ENCODE measurements around the gene OPCML. TPM values are rescaled to one million over a fixed set of nuclear protein-coding genes. Genes with fewer than 3 reads are reported as not detected.

The OPCML gene
- total RNA-seq, 4 donors from 2014 or later, result not detected

DNA sequence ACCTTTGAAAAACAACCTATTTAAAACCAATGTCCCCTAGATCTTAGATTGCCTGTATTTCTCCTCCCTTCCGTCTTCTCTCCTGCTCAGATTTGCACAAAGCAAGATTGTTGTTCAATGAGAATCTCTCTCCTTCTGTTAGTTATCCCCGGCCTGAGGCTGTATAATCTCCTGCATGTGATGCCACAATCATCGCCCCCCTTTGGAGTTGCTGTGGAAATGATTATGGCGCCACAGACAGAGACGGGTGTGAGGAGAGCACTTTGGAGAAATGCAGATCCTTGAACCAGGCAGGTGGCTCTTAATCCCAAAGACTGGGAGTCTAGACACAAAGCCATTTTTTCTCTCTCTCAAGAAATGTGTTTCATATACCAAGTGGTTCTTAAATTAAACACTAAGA, 941.3 kb downstream of the OPCML start:
- H3K36me3 ChIP-seq, result no peaks in the 10 kb centered on the region
- no peaks in the 10 kb centered on the region for H3K4me1 ChIP-seq
- H3K4me3 ChIP-seq, result no peak overlapping the region
- TF ChIP-seq, protein P1, sequence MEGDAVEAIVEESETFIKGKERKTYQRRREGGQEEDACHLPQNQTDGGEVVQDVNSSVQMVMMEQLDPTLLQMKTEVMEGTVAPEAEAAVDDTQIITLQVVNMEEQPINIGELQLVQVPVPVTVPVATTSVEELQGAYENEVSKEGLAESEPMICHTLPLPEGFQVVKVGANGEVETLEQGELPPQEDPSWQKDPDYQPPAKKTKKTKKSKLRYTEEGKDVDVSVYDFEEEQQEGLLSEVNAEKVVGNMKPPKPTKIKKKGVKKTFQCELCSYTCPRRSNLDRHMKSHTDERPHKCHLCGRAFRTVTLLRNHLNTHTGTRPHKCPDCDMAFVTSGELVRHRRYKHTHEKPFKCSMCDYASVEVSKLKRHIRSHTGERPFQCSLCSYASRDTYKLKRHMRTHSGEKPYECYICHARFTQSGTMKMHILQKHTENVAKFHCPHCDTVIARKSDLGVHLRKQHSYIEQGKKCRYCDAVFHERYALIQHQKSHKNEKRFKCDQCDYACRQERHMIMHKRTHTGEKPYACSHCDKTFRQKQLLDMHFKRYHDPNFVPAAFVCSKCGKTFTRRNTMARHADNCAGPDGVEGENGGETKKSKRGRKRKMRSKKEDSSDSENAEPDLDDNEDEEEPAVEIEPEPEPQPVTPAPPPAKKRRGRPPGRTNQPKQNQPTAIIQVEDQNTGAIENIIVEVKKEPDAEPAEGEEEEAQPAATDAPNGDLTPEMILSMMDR (IDR thresholded peaks at IDR 0.05), result no peak
- TF ChIP-seq POLR2A (IDR thresholded peaks at IDR 0.05), result no peak
- TF ChIP-seq EP300 (IDR thresholded peaks at IDR 0.05; ENCODE audit: low read depth), result no peak
- no peak for TF ChIP-seq POLR2AphosphoS5 (IDR thresholded peaks at IDR 0.05)
- DNase-seq, result no peak
- no peaks in the 10 kb centered on the region for H3K27me3 ChIP-seq
- H3K27ac ChIP-seq, result no peak overlapping the region
- in situ Hi-C loops (cut with MboI; ENCODE audit: low pct_ligation_motif_present in 1 of 4, low pct_unique_long_range_greater_than_20kb in 1 of 4, low sequenced_read_pairs in 3 of 4), result no loop called here
- 85% methylated on average over 5 of the region's 5 CpGs for WGBS, 2 donors (ENCODE audit: low coverage in 1 of 2)
- no peaks in the 10 kb centered on the region for H3K9me3 ChIP-seq
- intact Hi-C loops (cut with DNase I; ENCODE audit: low total_unique reads), result no loop called here

DNA sequence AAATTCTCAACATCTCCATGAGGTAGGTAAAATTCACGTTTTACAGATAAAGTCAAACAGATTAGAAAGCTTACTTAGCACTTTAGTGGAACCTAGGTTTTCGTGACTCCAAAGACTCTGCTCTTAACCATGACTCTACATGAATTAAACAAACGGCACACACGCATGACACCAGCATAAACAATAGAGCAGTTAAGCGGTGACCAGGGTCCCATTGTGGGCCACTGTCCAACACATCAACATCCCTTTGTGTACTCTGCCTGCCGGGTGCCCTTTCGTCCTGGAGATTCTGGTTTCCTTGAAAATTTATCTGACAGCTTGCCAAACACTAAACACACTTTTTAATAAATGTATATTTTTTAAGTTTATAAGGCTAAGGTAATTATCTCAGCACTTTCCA, 941.7 kb downstream of the OPCML start:
- no peak for DNase-seq
- Histone ChIP-seq H3K9me3 (no peaks in the 10 kb centered on the region), H3K36me3 (no peaks in the 10 kb centered on the region), H3K4me3 (no peak overlapping the region), H3K4me1 (no peaks in the 10 kb centered on the region), H3K27me3 (no peaks in the 10 kb centered on the region), H3K27ac (no peak overlapping the region)
- intact Hi-C loops (cut with DNase I; ENCODE audit: low total_unique reads), result no loop called here
- TF ChIP-seq POLR2AphosphoS5 (IDR thresholded peaks at IDR 0.05), result no peak
- whole genome bisulfite sequencing, 2 donors (ENCODE audit: low coverage in 1 of 2), result 47 to 57% methylated on average over 4 to 7 of the region's 7 CpGs
- in situ Hi-C loops (cut with MboI; ENCODE audit: low pct_ligation_motif_present in 1 of 4, low pct_unique_long_range_greater_than_20kb in 1 of 4, low sequenced_read_pairs in 3 of 4), result no loop called here

DNA sequence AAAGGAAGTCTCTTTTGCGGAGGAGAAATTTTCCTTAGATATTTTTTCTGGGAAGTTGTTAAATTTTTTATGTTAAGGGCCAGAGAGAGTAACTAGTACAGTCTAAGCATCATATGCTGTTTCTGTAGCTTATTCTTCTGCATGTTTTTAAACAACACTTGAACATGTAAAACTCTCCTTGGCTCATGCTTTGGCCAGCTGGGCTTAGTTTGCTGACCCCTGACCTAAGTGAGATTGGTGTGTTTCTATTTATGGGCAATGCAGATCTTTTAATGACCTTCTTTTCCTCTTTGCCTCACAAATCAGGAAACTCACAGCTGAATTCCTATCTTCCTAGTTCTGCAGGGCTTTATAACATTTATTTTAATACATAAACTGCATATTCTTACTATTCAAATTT, 942.5 kb downstream of the OPCML start:
- 70 to 75% methylated on average over 1 of the region's 1 CpG for WGBS, 2 donors (ENCODE audit: low coverage in 1 of 2)
- intact Hi-C loops (cut with DNase I; ENCODE audit: low total_unique reads) (no loop called here), in situ Hi-C loops (cut with MboI; ENCODE audit: low pct_ligation_motif_present in 1 of 4, low pct_unique_long_range_greater_than_20kb in 1 of 4, low sequenced_read_pairs in 3 of 4) (no loop called here)
- TF ChIP-seq, protein P1 (IDR thresholded peaks at IDR 0.05), result no peak
- TF ChIP-seq EP300 (IDR thresholded peaks at IDR 0.05; ENCODE audit: low read depth) (no peak), POLR2A (IDR thresholded peaks at IDR 0.05) (no peak), POLR2AphosphoS5 (IDR thresholded peaks at IDR 0.05) (no peak)
- H3K36me3 ChIP-seq, result no peaks in the 10 kb centered on the region
- no peaks in the 10 kb centered on the region for H3K9me3 ChIP-seq
- H3K27me3 ChIP-seq, result no peaks in the 10 kb centered on the region
- H3K4me3 ChIP-seq, result no peak overlapping the region
- no peaks in the 10 kb centered on the region for H3K4me1 ChIP-seq
- no peak overlapping the region for H3K27ac ChIP-seq
- DNase-seq, result no peak

DNA sequence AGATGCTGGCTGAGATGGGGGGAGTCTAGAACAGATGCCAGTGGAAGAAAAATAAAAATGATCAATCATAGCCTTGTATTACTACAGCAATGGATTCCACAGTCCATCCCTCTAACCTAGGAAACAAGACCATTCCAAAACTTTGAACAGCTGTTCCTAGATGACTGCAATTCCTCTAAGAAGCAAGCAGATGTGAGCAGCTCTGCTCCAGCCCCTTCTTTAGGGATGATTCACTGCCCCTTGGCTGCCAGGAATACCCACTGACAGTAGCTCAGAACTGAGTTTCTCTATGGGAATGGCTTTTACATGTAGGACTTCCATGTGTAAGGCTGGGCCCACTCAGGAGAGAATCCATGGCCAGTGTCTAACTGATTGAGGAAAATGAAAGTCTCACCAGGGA, 943.9 kb downstream of the OPCML start:
- Histone ChIP-seq H3K27me3 (no peaks in the 10 kb centered on the region), H3K4me1 (no peaks in the 10 kb centered on the region), H3K4me3 (no peak overlapping the region), H3K27ac (no peak overlapping the region), H3K36me3 (no peaks in the 10 kb centered on the region), H3K9me3 (no peaks in the 10 kb centered on the region)
- TF ChIP-seq POLR2A (IDR thresholded peaks at IDR 0.05), result no peak
- no peak for TF ChIP-seq EP300 (IDR thresholded peaks at IDR 0.05; ENCODE audit: low read depth)
- no peak for TF ChIP-seq POLR2AphosphoS5 (IDR thresholded peaks at IDR 0.05)
- TF ChIP-seq, protein P1 (IDR thresholded peaks at IDR 0.05), result no peak
- DNase-seq, result no peak
- in situ Hi-C loops (cut with MboI; ENCODE audit: low pct_ligation_motif_present in 1 of 4, low pct_unique_long_range_greater_than_20kb in 1 of 4, low sequenced_read_pairs in 3 of 4), result no loop called here
- intact Hi-C loops (cut with DNase I; ENCODE audit: low total_unique reads), result no loop called here

DNA sequence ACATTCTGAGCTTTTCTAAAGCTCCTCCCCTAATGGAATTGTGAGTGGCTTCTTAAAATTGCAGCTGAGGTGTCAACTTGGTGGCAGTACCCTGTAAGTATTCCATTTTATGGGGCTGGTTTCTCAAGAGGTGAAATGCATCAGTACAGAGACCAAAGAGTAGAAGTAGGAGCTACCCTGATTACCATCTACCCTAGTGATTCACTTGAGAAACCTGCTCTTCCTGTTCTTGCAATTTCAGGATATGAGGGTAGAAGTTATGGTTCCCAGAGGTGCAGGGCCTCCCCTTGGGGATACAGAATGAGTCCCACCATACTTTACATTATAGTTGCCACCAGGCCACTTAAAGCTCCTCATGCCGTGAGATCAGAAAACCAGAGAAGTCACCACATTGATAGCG, 944.6 kb downstream of the OPCML start:
- no peak for DNase-seq
- Histone ChIP-seq H3K27ac (no peak overlapping the region), H3K4me1 (no peaks in the 10 kb centered on the region), H3K27me3 (no peaks in the 10 kb centered on the region), H3K36me3 (no peaks in the 10 kb centered on the region), H3K9me3 (no peaks in the 10 kb centered on the region), H3K4me3 (no peak overlapping the region)
- TF ChIP-seq POLR2A (IDR thresholded peaks at IDR 0.05), result no peak
- TF ChIP-seq POLR2AphosphoS5 (IDR thresholded peaks at IDR 0.05), result no peak
- TF ChIP-seq, protein P1 (IDR thresholded peaks at IDR 0.05), result no peak
- no peak for TF ChIP-seq EP300 (IDR thresholded peaks at IDR 0.05; ENCODE audit: low read depth)
- intact Hi-C loops (cut with DNase I; ENCODE audit: low total_unique reads) (no loop called here), in situ Hi-C loops (cut with MboI; ENCODE audit: low pct_ligation_motif_present in 1 of 4, low pct_unique_long_range_greater_than_20kb in 1 of 4, low sequenced_read_pairs in 3 of 4) (no loop called here)
- 82% methylated on average over 2 of the region's 2 CpGs; no CpG with 5 or more reads in 1 of the 2 donors for WGBS, 2 donors (ENCODE audit: low coverage in 1 of 2)

Data from transverse colon (tissue), 4 donors.